Measurements from ENCODE around the gene TDRD6.

DNA sequence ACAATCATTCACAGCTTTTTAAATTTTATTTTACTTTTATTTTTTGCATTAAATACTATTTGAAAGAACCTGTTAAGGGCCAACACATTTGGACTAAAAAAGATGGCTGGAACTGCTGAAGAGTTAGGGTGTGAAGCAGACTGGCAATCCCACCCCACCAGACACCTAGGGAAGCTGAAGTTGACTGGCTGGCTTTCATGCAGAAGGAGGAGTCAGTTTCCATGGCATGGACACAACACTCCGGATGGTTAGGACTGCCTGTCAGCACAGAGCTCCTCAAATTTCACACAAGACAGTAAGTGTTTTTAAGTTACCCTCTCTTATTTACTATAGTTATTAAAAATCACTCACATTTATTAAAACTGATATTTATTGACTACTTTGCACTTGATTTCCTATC, 59.0 kb downstream of the TDRD6 start, which contains the start of gene ANKRD66:
- TF ChIP-seq CTCF (IDR thresholded peaks at IDR 0.05) = no peak
- TF ChIP-seq ZFX (IDR thresholded peaks at IDR 0.05; ENCODE audit: borderline replicate concordance) = no peak
